ENCODE results near the gene RPGR.

- TF ChIP-seq EZH2 (IDR thresholded peaks at IDR 0.05; ENCODE audit: low read length) (no peak), CTCF (optimal IDR thresholded peaks at IDR 0.05 in 1 of 3, IDR thresholded peaks at IDR 0.05 in 1 of 3, conservative IDR thresholded peaks at IDR 0.05 in 1 of 3; ENCODE audit: extremely low read depth in 1 of 3, insufficient read depth in 2 of 3, low read length in 3 of 3) (no peak)
Measured at GRCh38 chrX:38347136-38347535, 19.8 kb upstream of the RPGR start.

Data from keratinocyte (primary cell).